ENCODE results near the gene TAF11L5. TPM values are rescaled to one million over a fixed set of nuclear protein-coding genes. Genes with fewer than 3 reads are reported as not detected.
"Not testable (repeated sequence)": the region's sequence is repeated elsewhere in the genome, so short reads cannot be mapped to it uniquely, and the experiment has no call there.

Gene TAF11L5
- total RNA-seq (ENCODE audit: insufficient read depth, low replicate concordance), result 16.4 TPM

GRCh38 chr5:17524935-17525334 is at the start of gene TAF11L5:
TAF11L5 (plus strand) TSS chr5:17525235.
- DNase-seq (ENCODE audit: low spot score), result not testable (repeated sequence)

GRCh38 chr5:17477043-17477442 is 48.0 kb upstream of the TAF11L5 start:
- DNase-seq (ENCODE audit: low spot score), result no peak

- DNase-seq (ENCODE audit: low spot score), result no peak
Observed at GRCh38 chr5:17477573-17478265, 47.3 kb upstream of the TAF11L5 start.

- no peak for DNase-seq (ENCODE audit: low spot score)
Observed at GRCh38 chr5:17481378-17481777, 43.7 kb upstream of the TAF11L5 start.

- no peak for DNase-seq (ENCODE audit: low spot score)
Observed at GRCh38 chr5:17482790-17483189, 42.2 kb upstream of the TAF11L5 start.

- DNase-seq (ENCODE audit: low spot score), result not testable (repeated sequence)
Observed at GRCh38 chr5:17486464-17487173, 38.4 kb upstream of the TAF11L5 start.

- DNase-seq (ENCODE audit: low spot score), result no peak
Observed at GRCh38 chr5:17487174-17487512, 37.9 kb upstream of the TAF11L5 start.

GRCh38 chr5:17491257-17491656 is 33.8 kb upstream of the TAF11L5 start:
- DNase-seq (ENCODE audit: low spot score), result not testable (repeated sequence)

GRCh38 chr5:17492770-17493169 is 32.3 kb upstream of the TAF11L5 start:
- DNase-seq (ENCODE audit: low spot score), result no peak

- no peak for DNase-seq (ENCODE audit: low spot score)
Observed at GRCh38 chr5:17497446-17497845, 27.6 kb upstream of the TAF11L5 start.

GRCh38 chr5:17497931-17498330 is 27.1 kb upstream of the TAF11L5 start, which contains the start of gene TAF11L2:
TAF11L2 (plus strand) TSS chr5:17498231.
- not testable (repeated sequence) for DNase-seq (ENCODE audit: low spot score)

- no peak for DNase-seq (ENCODE audit: low spot score)
Observed at GRCh38 chr5:17511775-17512325, 13.2 kb upstream of the TAF11L5 start.

GRCh38 chr5:17517526-17517925 is 7.5 kb upstream of the TAF11L5 start:
- DNase-seq (ENCODE audit: low spot score), result not testable (repeated sequence)

- DNase-seq (ENCODE audit: low spot score), result not testable (repeated sequence)
Observed at GRCh38 chr5:17518067-17518466, 7.0 kb upstream of the TAF11L5 start, which contains the start of gene TAF11L3. TAF11L3 (plus strand) TSS chr5:17518367.

GRCh38 chr5:17519508-17519907 is 5.5 kb upstream of the TAF11L5 start:
- not testable (repeated sequence) for DNase-seq (ENCODE audit: low spot score)

GRCh38 chr5:17521501-17521900 is 3.5 kb upstream of the TAF11L5 start, which contains the start of gene TAF11L4:
TAF11L4 (plus strand) TSS chr5:17521801.
- not testable (repeated sequence) for DNase-seq (ENCODE audit: low spot score)

GRCh38 chr5:17526504-17526903 is 1.5 kb downstream of the TAF11L5 start:
- DNase-seq (ENCODE audit: low spot score), result not testable (repeated sequence)

GRCh38 chr5:17528369-17528768 is 3.3 kb downstream of the TAF11L5 start, which contains the start of gene TAF11L6:
TAF11L6 (plus strand) TSS chr5:17528669.
- DNase-seq (ENCODE audit: low spot score), result not testable (repeated sequence)
